Activated gamma-delta T cell treated with Interleukin-2 at 50 U/mL for 16 hours (primary cell): ENCODE data around the gene GATAD2B.

Source experiments
- DNase-seq: peaks from one replicate; pipeline ENCODE4 v3.0.0-alpha.2; 2020

GATAD2B gene

DNA sequence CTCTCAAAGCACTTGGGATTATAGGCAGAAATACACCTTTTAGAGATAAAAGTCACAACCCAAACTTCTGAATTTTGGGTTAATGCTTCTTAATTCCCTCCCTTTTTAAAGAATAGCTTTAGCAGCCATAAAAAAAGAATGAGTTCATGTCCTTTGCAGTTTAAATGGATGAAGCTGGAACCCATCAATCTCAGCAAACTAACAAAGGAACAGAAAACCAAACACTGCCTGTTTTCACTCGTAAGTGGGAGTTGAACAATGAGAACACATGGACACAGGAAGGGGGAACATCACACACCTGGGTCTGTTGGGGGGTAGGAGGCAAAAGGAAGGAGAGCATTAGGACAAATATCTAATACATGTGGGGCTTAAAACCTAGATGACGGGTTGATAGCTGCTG lies 91.7 kb downstream of the GATAD2B start:
- no peak for DNase-seq

GRCh38 chr1:153827168-153827964 lies 95.4 kb downstream of the GATAD2B start:
- no peak for DNase-seq

- no peak for DNase-seq
Observed at GRCh38 chr1:153818876-153819275, 103.9 kb downstream of the GATAD2B start.

DNA sequence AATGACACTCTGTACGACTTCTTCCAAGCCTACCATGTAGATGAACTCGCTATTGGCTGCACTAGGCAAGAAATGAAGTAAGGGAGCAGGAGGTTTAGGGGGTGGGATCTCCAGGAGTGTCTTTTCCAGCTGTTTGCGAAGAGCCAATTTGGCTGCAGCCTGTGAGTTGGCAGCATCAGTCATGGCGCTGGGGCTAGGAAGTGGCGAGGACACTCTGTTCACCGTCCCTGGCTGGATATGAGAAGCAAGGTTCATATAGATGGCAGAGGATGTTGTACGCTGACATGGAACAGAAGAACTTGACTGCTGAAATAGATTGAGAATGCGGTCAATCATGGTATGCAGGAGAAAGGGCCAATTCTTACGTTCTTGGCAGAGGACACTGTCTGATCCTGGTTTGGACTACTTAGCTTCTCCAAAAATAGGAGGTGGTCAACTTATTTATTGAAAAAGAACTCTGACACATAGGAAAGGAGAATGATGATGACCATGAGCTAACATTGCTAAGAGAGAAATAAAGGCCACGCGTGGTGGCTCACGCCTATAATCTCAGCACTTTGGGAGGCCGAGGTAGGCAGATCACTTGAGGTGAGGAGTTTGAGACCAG lies 106.4 kb downstream of the GATAD2B start:
- DNase-seq = no peak

DNA sequence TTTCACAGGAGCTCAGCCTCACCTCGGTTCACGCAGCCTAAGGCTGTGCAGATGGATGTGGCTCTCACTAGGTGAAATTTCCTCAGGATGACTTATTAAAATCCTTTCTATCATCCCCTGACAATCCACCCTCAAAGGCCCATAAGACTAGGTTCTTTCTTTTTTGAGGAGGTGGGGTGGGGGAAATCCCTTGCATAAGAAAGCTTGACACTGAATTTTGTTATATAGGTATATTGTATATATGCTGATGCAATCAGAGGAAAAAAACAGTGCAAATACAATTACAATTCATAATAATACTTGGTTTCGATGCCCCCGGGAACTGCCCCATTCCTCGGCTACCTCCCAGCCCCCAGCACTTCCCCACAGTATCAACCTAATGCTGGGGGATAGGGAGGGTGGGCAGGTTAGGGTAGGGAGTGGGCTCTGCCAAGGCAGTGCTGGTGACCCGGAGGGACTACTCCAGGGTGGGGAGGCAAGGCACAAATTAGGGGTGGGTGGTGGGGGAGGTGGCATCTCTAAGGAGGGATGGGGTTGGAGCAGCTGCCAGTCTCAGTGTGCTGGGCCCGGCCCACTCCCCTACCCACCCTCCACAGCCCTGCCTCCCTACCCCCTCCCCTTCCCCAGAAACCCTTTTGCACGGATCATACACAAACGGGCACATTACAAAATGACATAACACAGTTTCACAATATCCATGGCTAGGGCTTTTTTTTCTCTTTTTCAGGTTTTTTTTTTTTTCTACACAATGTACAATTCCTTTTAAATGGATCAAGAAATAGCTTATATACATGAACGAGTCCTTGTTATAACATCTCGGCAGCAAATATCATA lies 116.7 kb downstream of the GATAD2B start:
- no peak for DNase-seq

DNA sequence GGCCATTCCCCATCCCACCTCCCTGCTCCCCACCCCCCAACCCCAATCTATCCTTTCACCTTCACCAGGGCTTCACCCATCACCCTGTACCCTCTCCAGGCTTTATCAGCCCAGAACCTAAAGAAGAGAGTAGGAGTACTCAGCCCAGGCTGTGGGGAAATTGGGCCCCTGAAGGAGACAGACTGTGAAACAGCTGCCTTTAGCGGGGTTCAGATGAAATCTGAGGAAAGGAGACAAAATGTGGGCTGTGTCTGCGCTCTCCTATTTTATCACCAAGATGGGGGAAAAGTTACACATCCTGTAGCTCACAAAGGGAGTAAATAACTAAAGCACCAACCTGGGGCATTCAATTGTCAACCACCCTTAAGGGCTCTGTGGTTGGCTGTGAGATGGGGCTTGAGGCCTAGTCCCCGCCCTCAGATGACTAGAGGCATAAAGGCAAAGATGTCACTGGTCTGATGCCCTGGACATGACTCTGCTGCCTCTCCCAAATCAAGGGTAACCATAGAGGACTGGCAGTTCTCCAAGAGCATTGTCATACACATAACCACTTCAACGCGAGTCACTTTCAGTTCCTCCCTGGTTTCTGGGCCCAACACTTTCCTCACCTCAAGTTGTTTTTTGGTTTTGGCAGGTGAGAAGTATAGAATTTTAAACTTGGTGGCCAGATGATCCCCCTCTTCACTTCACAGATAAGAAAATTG lies 117.6 kb downstream of the GATAD2B start:
- peak; percentile 72 for DNase-seq

DNA sequence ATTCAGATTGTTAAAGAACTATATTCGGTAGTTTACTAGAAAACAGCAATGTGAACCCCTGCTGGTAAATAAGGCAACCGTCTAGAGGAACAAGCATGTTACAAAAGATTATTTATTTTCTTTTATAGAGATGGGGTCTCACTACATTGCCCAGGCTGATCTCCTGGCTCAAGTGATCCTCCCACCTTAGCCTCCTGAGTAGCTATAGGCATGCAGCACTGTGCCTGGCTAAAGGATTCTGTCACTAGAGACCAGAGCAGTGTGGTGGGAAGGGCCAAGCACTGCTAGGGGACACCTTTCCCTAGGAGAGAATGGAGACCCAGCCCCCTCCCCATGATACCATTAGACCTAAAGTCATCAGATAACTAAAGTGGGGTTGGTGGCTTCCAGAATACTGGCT lies 118.7 kb downstream of the GATAD2B start:
- no peak for DNase-seq

- no peak for DNase-seq
Observed at GRCh38 chr1:153803470-153804056, 119.2 kb downstream of the GATAD2B start.

- no peak for DNase-seq
Observed at GRCh38 chr1:153801786-153802697, 120.7 kb downstream of the GATAD2B start.

- no peak for DNase-seq
Observed at GRCh38 chr1:153801028-153801625, 121.6 kb downstream of the GATAD2B start.

DNA sequence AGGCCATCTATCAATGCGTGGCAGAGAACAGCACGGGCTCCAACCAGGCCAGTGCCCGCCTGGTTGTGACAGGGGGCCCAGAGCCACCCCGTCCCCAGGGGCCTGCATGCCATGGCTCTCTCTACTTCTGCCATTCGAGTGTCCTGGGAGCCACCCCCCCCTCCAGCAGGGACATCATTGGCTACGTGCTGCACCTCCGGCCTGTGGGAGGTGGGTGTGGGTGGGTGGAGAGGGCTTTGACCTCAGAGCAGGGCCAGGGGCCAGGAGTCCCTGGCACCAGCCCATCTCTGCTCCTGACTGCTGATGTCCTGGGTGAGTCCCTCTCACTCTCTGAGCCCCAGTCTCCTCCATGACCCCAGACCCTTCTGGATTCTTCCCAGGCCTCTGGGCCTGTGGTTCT lies 122.3 kb downstream of the GATAD2B start:
- no peak for DNase-seq

DNA sequence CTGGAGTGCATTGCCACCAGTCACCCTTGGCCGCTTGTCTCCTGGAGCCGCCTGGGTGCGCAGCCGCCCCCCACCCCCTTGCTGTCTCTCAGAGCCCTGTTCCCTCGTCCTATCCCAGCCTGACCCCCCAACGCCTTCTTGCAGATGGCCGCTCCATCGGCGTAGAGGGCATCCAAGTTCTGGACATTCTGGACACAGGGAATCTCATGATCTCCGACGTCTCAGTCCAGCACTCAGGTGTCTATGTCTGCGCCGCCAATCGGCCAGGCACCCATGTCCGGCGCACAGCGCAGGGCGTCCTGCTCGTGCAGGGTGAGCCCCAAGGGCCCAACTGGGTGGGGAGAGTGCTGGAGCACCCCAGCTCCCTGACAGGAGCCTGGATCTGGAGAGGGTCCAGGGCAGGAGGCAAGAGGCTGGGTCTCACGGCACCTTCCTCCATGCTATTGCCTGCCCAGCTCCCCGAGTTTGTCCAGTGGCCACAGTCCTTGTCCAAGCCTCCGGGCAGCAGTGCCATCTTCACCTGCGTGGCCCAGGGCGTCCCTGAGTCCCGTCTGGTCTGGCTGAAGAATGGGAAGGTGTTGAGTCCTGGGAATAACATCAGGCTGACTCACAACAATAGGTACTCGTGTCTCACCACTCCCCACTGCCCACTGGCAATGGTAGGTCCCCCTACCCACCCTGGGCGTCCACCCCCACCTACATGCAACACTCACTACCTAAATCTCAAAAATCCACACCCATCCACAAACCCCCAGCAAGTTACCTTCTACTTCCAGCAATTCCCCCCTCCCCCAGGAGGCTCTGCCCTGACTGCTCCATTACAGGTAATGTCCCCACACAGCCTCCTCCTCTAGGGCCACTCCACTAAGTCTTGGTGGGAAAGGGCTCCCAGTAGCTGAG lies 123.0 kb downstream of the GATAD2B start:
- DNase-seq = no peak

DNA sequence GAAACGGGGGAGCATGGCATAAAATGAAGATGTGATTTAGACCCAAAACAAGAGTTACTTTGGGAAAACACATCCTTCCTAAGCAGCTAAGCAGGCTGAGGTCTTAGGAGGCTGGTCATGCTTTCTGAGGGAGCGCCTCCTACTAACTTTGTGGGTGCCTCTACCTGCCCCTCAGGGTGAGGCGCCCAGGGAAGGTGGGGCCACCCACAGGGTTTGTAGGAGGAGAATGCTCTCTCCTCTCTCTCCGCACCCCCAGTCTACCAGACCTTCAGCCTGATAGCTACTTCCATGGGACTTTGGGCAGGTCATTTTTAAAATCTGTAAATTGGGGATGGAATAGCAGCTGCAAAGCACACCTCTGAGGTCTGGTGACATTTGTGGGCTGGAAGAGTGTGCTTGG lies 123.8 kb downstream of the GATAD2B start:
- no peak for DNase-seq

GRCh38 chr1:153798468-153798780 lies 124.3 kb downstream of the GATAD2B start:
- DNase-seq = no peak

DNA sequence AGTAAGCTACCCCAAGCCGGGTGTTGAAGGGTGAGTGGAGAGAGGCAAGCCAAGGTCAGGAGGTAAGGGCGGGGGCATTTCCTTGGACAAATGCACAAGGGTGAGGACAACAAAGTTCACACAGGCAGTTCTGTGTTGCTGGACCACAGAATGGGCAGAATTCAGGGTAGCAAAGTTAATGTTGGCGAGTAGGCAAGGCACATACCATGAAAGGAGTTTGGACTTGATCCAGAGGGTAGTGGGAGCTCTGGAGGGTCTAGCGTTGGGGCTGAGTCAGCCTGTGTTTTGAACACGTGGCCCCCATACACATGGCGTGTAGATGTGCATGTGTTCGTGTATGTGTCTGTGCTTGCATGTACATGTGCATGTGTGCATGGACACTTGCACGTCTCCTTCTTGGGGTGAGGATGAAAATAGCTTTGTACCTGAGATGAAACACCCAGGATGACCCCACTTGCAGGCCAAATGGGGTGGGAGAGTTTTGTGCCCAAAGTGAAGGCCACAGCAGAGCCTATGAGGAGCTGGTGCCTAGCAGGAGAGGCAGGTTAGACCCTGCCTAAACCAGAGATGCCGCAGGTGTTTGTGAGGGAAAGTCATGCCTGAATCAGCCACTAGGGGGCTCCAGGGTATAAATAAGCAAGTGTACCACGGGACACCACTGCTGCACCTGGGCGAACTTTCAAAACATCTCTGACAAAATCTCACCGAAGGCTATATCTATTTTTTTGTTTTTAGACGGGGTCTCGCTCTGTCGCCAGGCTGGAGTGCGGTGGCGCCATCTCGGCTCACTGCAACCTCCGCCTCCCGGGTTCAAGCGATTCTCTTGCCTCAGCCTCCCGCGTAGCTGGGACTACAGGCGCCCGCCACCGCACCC lies 125.7 kb downstream of the GATAD2B start:
- DNase-seq = peak; percentile 89

DNA sequence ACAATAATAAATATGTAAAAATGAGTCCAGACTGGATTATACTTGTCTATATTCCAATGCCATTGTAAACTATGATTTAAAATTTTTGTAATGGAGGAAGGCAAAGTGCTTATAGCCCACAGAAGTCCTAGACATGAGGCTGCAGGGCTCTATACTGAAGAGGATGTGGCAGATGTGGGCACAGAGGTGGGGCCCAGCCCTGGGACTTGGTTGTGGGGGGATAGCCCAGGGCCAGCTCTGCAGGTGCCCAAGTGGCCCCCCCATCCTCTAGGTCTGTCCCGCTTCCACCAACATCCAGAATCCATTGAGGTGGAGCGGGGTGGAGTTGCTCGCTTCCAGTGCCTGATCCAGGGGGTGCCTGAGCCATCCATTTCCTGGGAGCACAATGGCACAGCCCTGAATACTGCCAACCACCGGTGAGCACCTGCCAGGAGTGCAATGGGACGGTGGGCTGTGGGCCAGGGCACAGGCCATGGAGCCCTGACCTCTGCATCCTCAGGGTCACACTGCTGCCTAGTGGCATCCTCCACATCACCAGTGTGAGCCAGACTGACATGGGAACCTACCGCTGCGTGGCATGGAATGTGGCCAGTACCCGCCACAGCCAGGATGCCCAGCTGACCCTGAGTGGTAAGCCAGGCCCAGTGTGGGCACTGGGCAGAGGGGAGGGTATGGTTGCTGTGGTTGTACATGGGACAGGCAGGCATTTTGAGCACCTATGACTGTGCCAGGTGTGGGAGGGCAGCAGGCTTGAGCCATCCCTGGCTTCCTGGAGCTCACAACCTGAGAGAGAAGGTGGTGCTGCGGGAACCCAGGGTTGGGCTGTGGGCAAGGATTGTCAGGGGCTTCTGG lies 126.6 kb downstream of the GATAD2B start:
- DNase-seq = no peak

GRCh38 chr1:153795330-153795837 lies 127.4 kb downstream of the GATAD2B start:
- DNase-seq = no peak
